GM12865 (cell line): ENCODE measurements around the gene ZAP70.

ENCODE experiments used
- DNase-seq: peaks from one replicate; pipeline ENCODE4 v3.0.0; 2010; ENCODE audit warnings: low read depth
- H3K4me3 ChIP-seq: 2 replicates; pipeline ENCODE4 v1.5.1; 2011; ENCODE audit warnings: mild to moderate bottlenecking, low read depth, low read length, control low read depth
- CTCF ChIP-seq: IDR thresholded peaks from 2 replicates; pipeline ENCODE4 v1.5.1; 2011; ENCODE audit warnings: low read length, control low read depth, low read depth, inconsistent platforms; ENCODE audit not compliant: insufficient read depth; ENCODE audit errors: missing control alignments

The ZAP70 gene

GRCh38 chr2:97760480-97761049, 47.2 kb downstream of the ZAP70 start:
- no peak for TF ChIP-seq CTCF
- H3K4me3 ChIP-seq = no peak overlapping the region
- no peak for DNase-seq

- H3K4me3 ChIP-seq = no peak overlapping the region
- TF ChIP-seq CTCF = no peak
- DNase-seq = no peak
Measured at GRCh38 chr2:97761192-97761591, 47.8 kb downstream of the ZAP70 start.

GRCh38 chr2:97763176-97763845, 49.9 kb downstream of the ZAP70 start:
- no peak overlapping the region for H3K4me3 ChIP-seq
- no peak for TF ChIP-seq CTCF
- DNase-seq = no peak

GRCh38 chr2:97764559-97765263, 51.3 kb downstream of the ZAP70 start:
- no peak overlapping the region for H3K4me3 ChIP-seq
- DNase-seq = no peak

GRCh38 chr2:97765933-97766332, 52.6 kb downstream of the ZAP70 start:
- TF ChIP-seq CTCF = no peak
- no peak overlapping the region for H3K4me3 ChIP-seq
- no peak for DNase-seq

More at GRCh38 chr2:97764559-97765263, 51.3 kb downstream of the ZAP70 start:
- no peak for TF ChIP-seq CTCF

- no peak overlapping the region for H3K4me3 ChIP-seq
- TF ChIP-seq CTCF = no peak
- DNase-seq = no peak
Measured at GRCh38 chr2:97766567-97766966, 53.2 kb downstream of the ZAP70 start.
